ENCODE data around the gene ITPRIP. TPM values are rescaled to one million over a fixed set of nuclear protein-coding genes. Genes with fewer than 3 reads are reported as not detected.

Gene ITPRIP
- total RNA-seq, 1 donor from 2014 or later: 19.9 TPM

DNA sequence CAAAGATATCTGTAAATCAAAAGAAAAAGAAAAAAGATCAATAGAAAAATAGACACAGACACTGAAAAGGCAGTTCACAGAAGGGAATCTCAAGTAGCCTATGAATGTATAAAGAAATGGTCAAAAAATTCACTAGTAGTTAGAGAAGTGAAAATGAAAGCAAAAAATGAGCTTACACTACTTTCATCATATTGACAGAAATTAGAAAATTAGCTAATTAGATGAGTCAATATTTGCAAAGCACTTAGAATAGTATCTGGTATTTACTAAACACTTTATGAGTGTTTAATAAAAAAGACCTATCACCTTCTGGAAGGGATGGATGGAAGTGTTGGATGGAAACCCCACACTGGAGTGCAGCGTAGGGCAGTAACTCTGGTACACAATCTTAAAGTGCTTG lies 13.7 kb upstream of the ITPRIP start:
- Mint-ChIP-seq H3K9me3 (peaks cover 5% of the 10 kb centered on the region), H3K4me3 (no peak overlapping the region), H3K36me3 (no peaks in the 10 kb centered on the region), H3K27ac (no peak overlapping the region), H3K27me3 (peaks cover 17% of the 10 kb centered on the region), H3K4me1 (ENCODE audit: unreplicated experiment) (peaks cover 3% of the 10 kb centered on the region)
- TF ChIP-seq, protein P1, sequence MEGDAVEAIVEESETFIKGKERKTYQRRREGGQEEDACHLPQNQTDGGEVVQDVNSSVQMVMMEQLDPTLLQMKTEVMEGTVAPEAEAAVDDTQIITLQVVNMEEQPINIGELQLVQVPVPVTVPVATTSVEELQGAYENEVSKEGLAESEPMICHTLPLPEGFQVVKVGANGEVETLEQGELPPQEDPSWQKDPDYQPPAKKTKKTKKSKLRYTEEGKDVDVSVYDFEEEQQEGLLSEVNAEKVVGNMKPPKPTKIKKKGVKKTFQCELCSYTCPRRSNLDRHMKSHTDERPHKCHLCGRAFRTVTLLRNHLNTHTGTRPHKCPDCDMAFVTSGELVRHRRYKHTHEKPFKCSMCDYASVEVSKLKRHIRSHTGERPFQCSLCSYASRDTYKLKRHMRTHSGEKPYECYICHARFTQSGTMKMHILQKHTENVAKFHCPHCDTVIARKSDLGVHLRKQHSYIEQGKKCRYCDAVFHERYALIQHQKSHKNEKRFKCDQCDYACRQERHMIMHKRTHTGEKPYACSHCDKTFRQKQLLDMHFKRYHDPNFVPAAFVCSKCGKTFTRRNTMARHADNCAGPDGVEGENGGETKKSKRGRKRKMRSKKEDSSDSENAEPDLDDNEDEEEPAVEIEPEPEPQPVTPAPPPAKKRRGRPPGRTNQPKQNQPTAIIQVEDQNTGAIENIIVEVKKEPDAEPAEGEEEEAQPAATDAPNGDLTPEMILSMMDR (conservative IDR thresholded peaks at IDR 0.05): no peak
- no peak for DNase-seq (ENCODE audit: extremely low spot score, unreplicated experiment)

DNA sequence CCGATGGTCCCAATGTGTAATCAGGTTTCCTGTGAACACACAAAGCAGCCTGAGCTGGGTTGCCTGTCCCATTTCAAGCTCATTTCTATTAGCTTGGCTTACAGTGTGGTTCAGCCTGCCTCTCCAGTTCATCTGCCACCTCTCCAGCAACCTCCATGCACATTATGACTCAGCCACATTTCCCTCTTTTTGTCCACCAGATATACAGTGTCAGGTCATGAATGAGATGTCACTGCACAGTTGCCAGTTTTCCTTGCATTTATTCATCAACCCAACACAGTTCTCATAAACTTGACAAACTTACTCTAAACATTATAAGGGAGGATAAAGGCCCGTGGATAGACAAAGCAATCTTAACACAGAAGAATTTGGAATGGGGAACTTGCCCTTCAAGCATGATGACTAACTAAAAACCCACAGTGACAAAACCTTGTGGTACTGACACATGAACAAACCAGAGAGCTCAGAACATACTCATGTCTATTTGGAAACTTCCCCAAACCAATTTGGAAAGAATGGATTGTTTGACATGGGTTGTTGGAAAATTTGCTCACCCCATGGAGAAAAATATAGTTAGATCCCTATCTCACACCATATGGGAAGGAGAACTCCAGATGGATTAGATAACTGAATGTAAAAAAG lies 12.9 kb upstream of the ITPRIP start:
- Mint-ChIP-seq H3K27me3 (peaks cover 17% of the 10 kb centered on the region), H3K4me1 (ENCODE audit: unreplicated experiment) (peaks cover 3% of the 10 kb centered on the region), H3K9me3 (peaks cover 5% of the 10 kb centered on the region), H3K27ac (peak overlapping the region; percentile 33), H3K36me3 (no peaks in the 10 kb centered on the region), H3K4me3 (no peak overlapping the region)
- TF ChIP-seq, protein P1 (conservative IDR thresholded peaks at IDR 0.05): no peak
- no peak for DNase-seq (ENCODE audit: extremely low spot score, unreplicated experiment)

DNA sequence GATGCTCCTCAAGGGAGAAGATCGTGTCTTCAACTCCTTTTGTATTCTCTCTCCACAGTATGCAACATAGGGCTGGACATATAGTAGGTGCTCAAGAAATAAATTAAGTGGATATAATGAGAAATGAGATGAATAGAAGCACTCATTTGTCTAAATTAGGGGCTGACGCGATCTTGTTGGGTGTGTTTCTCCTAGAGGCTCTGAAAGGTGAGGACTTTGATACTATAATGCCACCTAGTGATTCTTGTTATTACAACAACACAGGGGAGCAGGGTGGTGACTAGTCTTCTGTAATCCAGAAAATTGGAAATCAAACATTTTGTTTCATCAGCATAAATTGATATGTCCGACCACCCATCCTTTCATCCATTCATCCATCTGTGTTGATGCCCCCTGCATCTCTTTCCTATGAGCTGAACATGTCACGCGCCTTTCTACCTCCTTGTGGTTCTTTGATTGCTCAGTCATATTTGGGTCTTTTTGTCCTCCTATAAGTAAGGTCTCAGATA lies 11.9 kb upstream of the ITPRIP start:
- H3K27me3 Mint-ChIP-seq: peaks cover 17% of the 10 kb centered on the region
- H3K4me3 Mint-ChIP-seq: no peak overlapping the region
- no peaks in the 10 kb centered on the region for H3K36me3 Mint-ChIP-seq
- TF ChIP-seq, protein P1 (conservative IDR thresholded peaks at IDR 0.05): peak; percentile 73
- peaks cover 3% of the 10 kb centered on the region for H3K4me1 Mint-ChIP-seq (ENCODE audit: unreplicated experiment)
- H3K9me3 Mint-ChIP-seq: peaks cover 5% of the 10 kb centered on the region
- DNase-seq (ENCODE audit: extremely low spot score, unreplicated experiment): no peak
- no peak overlapping the region for H3K27ac Mint-ChIP-seq

DNA sequence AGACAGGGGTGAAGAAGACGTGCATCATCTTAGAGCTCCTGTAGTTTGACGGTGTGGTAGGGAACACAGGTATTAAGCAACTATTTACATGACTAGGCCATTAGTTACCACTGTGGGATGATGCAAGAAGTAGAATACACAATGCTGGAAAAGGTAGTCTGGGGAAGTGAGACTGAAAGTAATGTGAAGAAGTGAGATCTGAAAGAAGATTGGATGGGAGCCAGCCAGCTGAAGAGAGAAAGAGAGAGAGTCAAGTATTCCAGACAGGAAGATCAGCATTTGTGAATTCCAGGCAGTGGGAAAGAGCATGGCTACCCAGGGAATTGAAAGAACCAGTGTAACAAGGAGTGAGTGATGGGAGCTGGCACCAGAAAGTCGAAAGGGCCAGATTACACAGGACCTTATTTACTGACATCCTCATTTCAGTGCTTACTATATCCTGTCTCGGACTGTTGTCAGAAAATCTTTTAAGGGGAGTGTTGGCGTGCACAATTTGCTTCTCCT lies 11.4 kb upstream of the ITPRIP start:
- Mint-ChIP-seq H3K9me3 (peaks cover 5% of the 10 kb centered on the region), H3K36me3 (no peaks in the 10 kb centered on the region), H3K4me1 (ENCODE audit: unreplicated experiment) (peaks cover 3% of the 10 kb centered on the region), H3K4me3 (no peak overlapping the region), H3K27me3 (peaks cover 17% of the 10 kb centered on the region), H3K27ac (no peak overlapping the region)
- DNase-seq (ENCODE audit: extremely low spot score, unreplicated experiment): no peak
- TF ChIP-seq, protein P1 (conservative IDR thresholded peaks at IDR 0.05): no peak

DNA sequence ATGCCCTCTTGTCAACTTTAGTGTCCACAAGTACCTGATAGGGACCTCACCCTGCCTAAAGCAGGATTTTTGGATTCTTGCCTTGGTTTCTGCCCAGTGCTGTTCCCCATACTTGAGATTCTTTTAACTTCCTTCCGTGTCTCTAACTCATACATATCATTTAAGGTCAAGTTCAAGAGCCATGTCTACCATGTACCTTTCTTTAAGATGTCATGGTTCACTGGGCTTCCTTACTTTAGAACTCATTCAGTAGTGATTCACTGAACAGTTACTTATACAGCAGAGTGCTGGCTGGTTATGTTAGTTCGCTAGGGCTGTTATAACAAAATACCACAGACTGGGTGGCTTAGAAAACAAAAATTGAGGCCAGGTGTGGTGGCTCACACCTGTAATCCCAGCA lies 10.3 kb upstream of the ITPRIP start:
- peaks cover 4% of the 10 kb centered on the region for H3K4me1 Mint-ChIP-seq (ENCODE audit: unreplicated experiment)
- peaks cover 17% of the 10 kb centered on the region for H3K27me3 Mint-ChIP-seq
- no peaks in the 10 kb centered on the region for H3K36me3 Mint-ChIP-seq
- DNase-seq (ENCODE audit: extremely low spot score, unreplicated experiment): no peak
- H3K9me3 Mint-ChIP-seq: peaks cover 4% of the 10 kb centered on the region
- TF ChIP-seq, protein P1 (conservative IDR thresholded peaks at IDR 0.05): no peak
- H3K4me3 Mint-ChIP-seq: no peak overlapping the region
- H3K27ac Mint-ChIP-seq: no peak overlapping the region

Data from type B pancreatic cell (in vitro differentiated cells).